ENCODE data around the gene EFCAB9.

Gene EFCAB9

GRCh38 chr5:172229904-172230303 is 35.9 kb downstream of the EFCAB9 start:
- Histone ChIP-seq H3K27ac (ENCODE audit: low read length) (no peak overlapping the region), H3K27me3 (ENCODE audit: control insufficient read depth, insufficient read depth, low read length) (no peaks in the 10 kb centered on the region), H3K9me3 (ENCODE audit: control insufficient read depth, low read depth, low read length) (no peaks in the 10 kb centered on the region), H3K36me3 (ENCODE audit: control insufficient read depth, low read depth, low read length) (peaks cover 50% of the 10 kb centered on the region), H3K4me1 (ENCODE audit: control insufficient read depth, low read depth, low read length) (no peaks in the 10 kb centered on the region), H3K9ac (ENCODE audit: low read length) (no peak overlapping the region), H3K4me3 (ENCODE audit: low read length) (no peak overlapping the region)

- Histone ChIP-seq H3K9me3 (ENCODE audit: control insufficient read depth, low read depth, low read length) (no peaks in the 10 kb centered on the region), H3K9ac (ENCODE audit: low read length) (no peak overlapping the region), H3K4me1 (ENCODE audit: control insufficient read depth, low read depth, low read length) (peaks cover 6% of the 10 kb centered on the region), H3K4me3 (ENCODE audit: low read length) (no peak overlapping the region), H3K36me3 (ENCODE audit: control insufficient read depth, low read depth, low read length) (peaks cover 33% of the 10 kb centered on the region), H3K27me3 (ENCODE audit: control insufficient read depth, insufficient read depth, low read length) (no peaks in the 10 kb centered on the region), H3K27ac (ENCODE audit: low read length) (no peak overlapping the region)
These were observed 40.1 kb downstream of the EFCAB9 start for GRCh38 chr5:172234031-172234430.

- no peaks in the 10 kb centered on the region for H3K9me3 ChIP-seq (ENCODE audit: control insufficient read depth, low read depth, low read length)
- peaks cover 6% of the 10 kb centered on the region for H3K4me1 ChIP-seq (ENCODE audit: control insufficient read depth, low read depth, low read length)
- H3K9ac ChIP-seq (ENCODE audit: low read length) = no peak overlapping the region
- no peak overlapping the region for H3K4me3 ChIP-seq (ENCODE audit: low read length)
- no peaks in the 10 kb centered on the region for H3K27me3 ChIP-seq (ENCODE audit: control insufficient read depth, insufficient read depth, low read length)
- peaks cover 28% of the 10 kb centered on the region for H3K36me3 ChIP-seq (ENCODE audit: control insufficient read depth, low read depth, low read length)
- H3K27ac ChIP-seq (ENCODE audit: low read length) = no peak overlapping the region
These were observed 41.3 kb downstream of the EFCAB9 start for GRCh38 chr5:172235132-172235780.

GRCh38 chr5:172235827-172236736 is 42.1 kb downstream of the EFCAB9 start:
- H3K4me3 ChIP-seq (ENCODE audit: low read length) = no peak overlapping the region
- H3K27me3 ChIP-seq (ENCODE audit: control insufficient read depth, insufficient read depth, low read length) = no peaks in the 10 kb centered on the region

GRCh38 chr5:172238334-172238733 is 44.4 kb downstream of the EFCAB9 start:
- no peaks in the 10 kb centered on the region for H3K9me3 ChIP-seq (ENCODE audit: control insufficient read depth, low read depth, low read length)
- no peaks in the 10 kb centered on the region for H3K27me3 ChIP-seq (ENCODE audit: control insufficient read depth, insufficient read depth, low read length)
- H3K9ac ChIP-seq (ENCODE audit: low read length) = no peak overlapping the region
- H3K27ac ChIP-seq (ENCODE audit: low read length) = no peak overlapping the region
- peaks cover 6% of the 10 kb centered on the region for H3K4me1 ChIP-seq (ENCODE audit: control insufficient read depth, low read depth, low read length)
- H3K4me3 ChIP-seq (ENCODE audit: low read length) = no peak overlapping the region
- peaks cover 7% of the 10 kb centered on the region for H3K36me3 ChIP-seq (ENCODE audit: control insufficient read depth, low read depth, low read length)

More at GRCh38 chr5:172235827-172236736, 42.1 kb downstream of the EFCAB9 start:
- Histone ChIP-seq H3K9me3 (ENCODE audit: control insufficient read depth, low read depth, low read length) (no peaks in the 10 kb centered on the region), H3K9ac (ENCODE audit: low read length) (no peak overlapping the region), H3K27ac (ENCODE audit: low read length) (no peak overlapping the region), H3K36me3 (ENCODE audit: control insufficient read depth, low read depth, low read length) (peaks cover 26% of the 10 kb centered on the region), H3K4me1 (ENCODE audit: control insufficient read depth, low read depth, low read length) (peaks cover 6% of the 10 kb centered on the region)

- H3K36me3 ChIP-seq (ENCODE audit: control insufficient read depth, low read depth, low read length) = no peaks in the 10 kb centered on the region
- no peaks in the 10 kb centered on the region for H3K27me3 ChIP-seq (ENCODE audit: control insufficient read depth, insufficient read depth, low read length)
- no peak overlapping the region for H3K9ac ChIP-seq (ENCODE audit: low read length)
- H3K4me3 ChIP-seq (ENCODE audit: low read length) = no peak overlapping the region
- no peak overlapping the region for H3K27ac ChIP-seq (ENCODE audit: low read length)
- H3K4me1 ChIP-seq (ENCODE audit: control insufficient read depth, low read depth, low read length) = no peaks in the 10 kb centered on the region
- H3K9me3 ChIP-seq (ENCODE audit: control insufficient read depth, low read depth, low read length) = no peaks in the 10 kb centered on the region
These were observed 49.3 kb downstream of the EFCAB9 start for GRCh38 chr5:172243302-172243701.

GRCh38 chr5:172245046-172245445 is 51.1 kb downstream of the EFCAB9 start:
- no peak overlapping the region for H3K9ac ChIP-seq (ENCODE audit: low read length)
- no peaks in the 10 kb centered on the region for H3K9me3 ChIP-seq (ENCODE audit: control insufficient read depth, low read depth, low read length)

GRCh38 chr5:172245703-172246125 is 51.7 kb downstream of the EFCAB9 start:
- Histone ChIP-seq H3K9me3 (ENCODE audit: control insufficient read depth, low read depth, low read length) (no peaks in the 10 kb centered on the region), H3K27ac (ENCODE audit: low read length) (no peak overlapping the region)

More at GRCh38 chr5:172245046-172245445, 51.1 kb downstream of the EFCAB9 start:
- Histone ChIP-seq H3K4me1 (ENCODE audit: control insufficient read depth, low read depth, low read length) (no peaks in the 10 kb centered on the region), H3K27ac (ENCODE audit: low read length) (no peak overlapping the region), H3K36me3 (ENCODE audit: control insufficient read depth, low read depth, low read length) (no peaks in the 10 kb centered on the region), H3K4me3 (ENCODE audit: low read length) (no peak overlapping the region), H3K27me3 (ENCODE audit: control insufficient read depth, insufficient read depth, low read length) (no peaks in the 10 kb centered on the region)

GRCh38 chr5:172248637-172249036 is 54.7 kb downstream of the EFCAB9 start:
- no peak overlapping the region for H3K27ac ChIP-seq (ENCODE audit: low read length)
- no peaks in the 10 kb centered on the region for H3K4me1 ChIP-seq (ENCODE audit: control insufficient read depth, low read depth, low read length)
- no peaks in the 10 kb centered on the region for H3K27me3 ChIP-seq (ENCODE audit: control insufficient read depth, insufficient read depth, low read length)
- no peak overlapping the region for H3K4me3 ChIP-seq (ENCODE audit: low read length)
- H3K9me3 ChIP-seq (ENCODE audit: control insufficient read depth, low read depth, low read length) = peaks cover 5% of the 10 kb centered on the region
- no peaks in the 10 kb centered on the region for H3K36me3 ChIP-seq (ENCODE audit: control insufficient read depth, low read depth, low read length)
- no peak overlapping the region for H3K9ac ChIP-seq (ENCODE audit: low read length)

More at GRCh38 chr5:172245703-172246125, 51.7 kb downstream of the EFCAB9 start:
- Histone ChIP-seq H3K4me1 (ENCODE audit: control insufficient read depth, low read depth, low read length) (no peaks in the 10 kb centered on the region), H3K27me3 (ENCODE audit: control insufficient read depth, insufficient read depth, low read length) (no peaks in the 10 kb centered on the region), H3K36me3 (ENCODE audit: control insufficient read depth, low read depth, low read length) (no peaks in the 10 kb centered on the region), H3K9ac (ENCODE audit: low read length) (no peak overlapping the region), H3K4me3 (ENCODE audit: low read length) (no peak overlapping the region)

- Histone ChIP-seq H3K9me3 (ENCODE audit: control insufficient read depth, low read depth, low read length) (peaks cover 5% of the 10 kb centered on the region), H3K4me3 (ENCODE audit: low read length) (no peak overlapping the region), H3K27ac (ENCODE audit: low read length) (no peak overlapping the region), H3K4me1 (ENCODE audit: control insufficient read depth, low read depth, low read length) (no peaks in the 10 kb centered on the region), H3K36me3 (ENCODE audit: control insufficient read depth, low read depth, low read length) (peaks cover 10% of the 10 kb centered on the region), H3K27me3 (ENCODE audit: control insufficient read depth, insufficient read depth, low read length) (no peaks in the 10 kb centered on the region), H3K9ac (ENCODE audit: low read length) (no peak overlapping the region)
These were observed 57.4 kb downstream of the EFCAB9 start for GRCh38 chr5:172251419-172251818.

GRCh38 chr5:172252501-172252900 is 58.5 kb downstream of the EFCAB9 start:
- H3K9ac ChIP-seq (ENCODE audit: low read length) = no peak overlapping the region
- H3K27ac ChIP-seq (ENCODE audit: low read length) = no peak overlapping the region
- no peaks in the 10 kb centered on the region for H3K27me3 ChIP-seq (ENCODE audit: control insufficient read depth, insufficient read depth, low read length)
- no peak overlapping the region for H3K4me3 ChIP-seq (ENCODE audit: low read length)
- peaks cover 5% of the 10 kb centered on the region for H3K9me3 ChIP-seq (ENCODE audit: control insufficient read depth, low read depth, low read length)
- H3K4me1 ChIP-seq (ENCODE audit: control insufficient read depth, low read depth, low read length) = no peaks in the 10 kb centered on the region
- H3K36me3 ChIP-seq (ENCODE audit: control insufficient read depth, low read depth, low read length) = peaks cover 10% of the 10 kb centered on the region

All from iPS-18a (cell line).